GM13976 (cell line): Measurements from ENCODE around the gene KDSR.

Source experiments
- DNase-seq: peaks from one replicate; pipeline ENCODE4 v3.0.0; 2012; ENCODE audit warnings: low spot score
- CTCF ChIP-seq: IDR thresholded peaks from 2 replicates; pipeline ENCODE4 v1.5.1; 2012; ENCODE audit warnings: borderline replicate concordance, mild to moderate bottlenecking; ENCODE audit not compliant: insufficient read depth; ENCODE audit errors: extremely low read depth, missing control alignments, control extremely low read depth
- in situ Hi-C: fragments of 300-500 bp; cut with MboI; formaldehyde crosslinking; loops from one replicate; pipeline ENCODE4 v1.12.0; 2022; ENCODE audit warnings: low sequenced_read_pairs, mixed read lengths, inconsistent platforms; ENCODE audit not compliant: unreplicated experiment

The KDSR gene

GRCh38 chr18:63325086-63325686, 41.8 kb downstream of the KDSR start:
- no peak for TF ChIP-seq CTCF
- DNase-seq: no peak
- in situ Hi-C loops: no loop called here

- peak; percentile 67 for DNase-seq
- in situ Hi-C loops: loop anchor here (5.0 kb wide), 1 partner anchor 306 kb away; no protein-coding TSS in a partner anchor
- peak; percentile 61 for TF ChIP-seq CTCF
Observed at GRCh38 chr18:63322908-63323634, 43.9 kb downstream of the KDSR start.

GRCh38 chr18:63322206-63322605, 44.8 kb downstream of the KDSR start:
- no peak for TF ChIP-seq CTCF
- in situ Hi-C loops: loop anchor here (5.0 kb wide), 1 partner anchor 305 kb away; no protein-coding TSS in a partner anchor
- no peak for DNase-seq

- in situ Hi-C loops: loop anchor here (5.0 kb wide), 1 partner anchor 304 kb away; no protein-coding TSS in a partner anchor
- no peak for DNase-seq
Observed at GRCh38 chr18:63321291-63321690, 45.7 kb downstream of the KDSR start.

GRCh38 chr18:63320975-63321265, 46.1 kb downstream of the KDSR start:
- no peak for TF ChIP-seq CTCF
- no peak for DNase-seq
- in situ Hi-C loops: loop anchor here (5.0 kb wide), 1 partner anchor 304 kb away; no protein-coding TSS in a partner anchor

More at GRCh38 chr18:63321291-63321690, 45.7 kb downstream of the KDSR start:
- TF ChIP-seq CTCF: no peak

GRCh38 chr18:63320123-63320974, 46.7 kb downstream of the KDSR start:
- peak; percentile 24 for TF ChIP-seq CTCF
- peak; percentile 90 for DNase-seq
- in situ Hi-C loops: loop anchor here (5.0 kb wide), 1 partner anchor 303 kb away; no protein-coding TSS in a partner anchor
